Suprapubic skin (tissue), 4 donors: ENCODE results near the gene OTC.

Experiments used
- EP300 ChIP-seq: sonication (generic); formaldehyde crosslinking; IDR thresholded peaks from one replicate; pipeline ENCODE4 v1.6.1; 2017; ENCODE audit warnings: antibody characterized with exemption
- POLR2A ChIP-seq, 2 donors: fragments of 450-650 bp; IDR thresholded peaks; one replicate each; pipeline ENCODE4 v1.6.1; 2017; ENCODE audit warnings: antibody characterized with exemption in 2 of 2, mild to moderate bottlenecking in 2 of 2, moderate library complexity in 2 of 2
- POLR2AphosphoS5 ChIP-seq, 3 donors: sonication (generic); formaldehyde crosslinking; IDR thresholded peaks; one replicate each; pipeline ENCODE4 v1.6.1; 2017; ENCODE audit warnings: antibody characterized with exemption in 3 of 3
- TF ChIP-seq, protein P1 (sequence below), 2 donors: fragments of 200-600 bp in 1 of 2; fragments of 450-650 bp in 1 of 2; sonication (generic) in 1 of 2; IDR thresholded peaks; one replicate each; pipeline ENCODE4 v1.5.1; 2016 to 2019; ENCODE audit warnings: antibody characterized with exemption in 2 of 2, mild to moderate bottlenecking in 1 of 2, moderate library complexity in 1 of 2

DNA sequence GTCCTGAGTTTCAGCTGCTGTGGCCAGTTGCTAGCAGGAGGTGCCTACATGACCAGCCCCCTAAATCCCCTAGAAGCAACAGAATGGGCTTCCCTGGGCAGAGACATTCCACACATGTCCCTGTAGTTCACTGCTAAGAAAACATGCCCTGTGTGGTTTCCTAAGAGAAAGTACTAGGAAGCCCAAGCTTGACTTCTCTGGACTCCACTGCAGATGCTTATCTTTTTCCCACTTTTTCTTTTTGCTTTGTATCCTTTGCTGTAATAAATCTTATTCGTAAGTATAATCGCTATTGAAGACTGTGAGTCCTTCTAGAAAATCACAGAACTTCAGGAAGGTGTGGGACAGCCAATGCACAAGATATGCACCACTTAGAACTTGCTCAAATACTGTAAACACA, 40.7 kb upstream of the OTC start:
- TF ChIP-seq POLR2AphosphoS5 (IDR thresholded peaks at IDR 0.05) (no peak), EP300 (no peak), POLR2A (IDR thresholded peaks at IDR 0.05) (no peak)
- TF ChIP-seq, protein P1, sequence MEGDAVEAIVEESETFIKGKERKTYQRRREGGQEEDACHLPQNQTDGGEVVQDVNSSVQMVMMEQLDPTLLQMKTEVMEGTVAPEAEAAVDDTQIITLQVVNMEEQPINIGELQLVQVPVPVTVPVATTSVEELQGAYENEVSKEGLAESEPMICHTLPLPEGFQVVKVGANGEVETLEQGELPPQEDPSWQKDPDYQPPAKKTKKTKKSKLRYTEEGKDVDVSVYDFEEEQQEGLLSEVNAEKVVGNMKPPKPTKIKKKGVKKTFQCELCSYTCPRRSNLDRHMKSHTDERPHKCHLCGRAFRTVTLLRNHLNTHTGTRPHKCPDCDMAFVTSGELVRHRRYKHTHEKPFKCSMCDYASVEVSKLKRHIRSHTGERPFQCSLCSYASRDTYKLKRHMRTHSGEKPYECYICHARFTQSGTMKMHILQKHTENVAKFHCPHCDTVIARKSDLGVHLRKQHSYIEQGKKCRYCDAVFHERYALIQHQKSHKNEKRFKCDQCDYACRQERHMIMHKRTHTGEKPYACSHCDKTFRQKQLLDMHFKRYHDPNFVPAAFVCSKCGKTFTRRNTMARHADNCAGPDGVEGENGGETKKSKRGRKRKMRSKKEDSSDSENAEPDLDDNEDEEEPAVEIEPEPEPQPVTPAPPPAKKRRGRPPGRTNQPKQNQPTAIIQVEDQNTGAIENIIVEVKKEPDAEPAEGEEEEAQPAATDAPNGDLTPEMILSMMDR (IDR thresholded peaks at IDR 0.05): no peak
